GM19193 (cell line): Measurements from ENCODE around the gene ABHD2.

Source experiments
- POLR2A ChIP-seq: IDR thresholded peaks from 4 replicates; pipeline ENCODE4 v1.6.1; 2011; ENCODE audit not compliant: insufficient read depth, insufficient read length; ENCODE audit errors: extremely low read depth

The ABHD2 gene

DNA sequence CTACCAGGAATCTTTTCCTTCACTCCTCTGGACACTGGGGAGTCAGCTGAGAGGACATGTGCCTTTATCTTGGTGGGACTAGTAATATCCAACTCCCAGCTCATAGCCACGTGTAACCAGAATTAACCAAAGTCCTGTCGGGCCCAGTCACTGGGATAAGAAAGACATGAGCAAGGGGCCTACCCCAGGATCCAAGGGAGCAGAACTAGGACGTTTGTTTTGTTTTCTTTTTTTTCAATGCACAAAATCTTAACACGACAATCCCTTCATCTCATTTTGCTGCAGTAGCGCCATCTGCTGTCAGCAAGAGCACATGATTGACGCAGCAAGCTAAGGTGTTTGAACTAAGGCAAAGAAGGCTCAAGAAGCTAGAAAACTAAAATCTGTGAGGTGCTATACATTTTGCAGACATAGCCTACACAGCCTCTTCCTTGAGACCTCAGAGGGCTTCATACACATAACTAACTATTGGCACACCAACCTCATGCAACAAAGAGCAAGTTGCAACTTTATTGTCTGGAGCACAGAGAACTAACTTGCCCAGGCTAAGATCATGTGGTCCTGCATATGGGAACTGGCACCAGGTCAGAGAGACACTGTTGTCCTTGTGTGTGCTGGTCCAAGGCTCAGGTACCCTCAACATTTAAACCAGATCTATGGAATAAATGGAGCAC, 89.5 kb downstream of the ABHD2 start:
- no peak for TF ChIP-seq POLR2A

DNA sequence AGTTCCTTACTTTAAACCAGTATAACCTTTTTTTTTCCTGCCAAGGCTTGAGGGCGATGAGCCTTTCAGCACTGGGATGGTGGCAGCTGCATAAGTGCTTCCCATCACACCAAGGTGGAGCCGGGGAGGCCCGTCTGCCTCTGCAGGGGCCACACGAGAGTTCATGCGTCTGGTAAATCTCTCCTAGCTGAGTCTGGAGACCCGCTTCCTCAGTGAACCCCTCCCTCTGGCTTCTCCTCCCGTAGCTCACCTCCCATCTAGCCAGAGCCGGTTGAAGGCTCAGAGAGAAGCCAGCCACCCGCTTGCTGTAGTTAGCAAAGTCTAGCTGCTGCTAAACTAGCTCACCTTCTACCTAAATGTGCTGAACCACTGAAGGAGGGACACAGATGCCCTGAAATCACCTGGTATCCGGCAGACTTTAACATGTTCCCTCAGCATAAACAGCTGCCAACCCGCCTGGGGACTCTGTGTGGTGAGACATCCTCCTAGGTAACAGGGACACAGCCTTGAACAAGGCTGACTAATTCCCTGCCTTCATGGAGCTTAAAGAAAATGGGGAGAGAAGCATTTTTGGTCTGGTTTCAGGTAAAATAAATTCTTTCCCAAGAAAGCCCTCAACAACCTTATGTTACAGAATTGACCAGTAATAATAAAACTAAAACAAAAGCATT, 90.2 kb downstream of the ABHD2 start:
- no peak for TF ChIP-seq POLR2A

DNA sequence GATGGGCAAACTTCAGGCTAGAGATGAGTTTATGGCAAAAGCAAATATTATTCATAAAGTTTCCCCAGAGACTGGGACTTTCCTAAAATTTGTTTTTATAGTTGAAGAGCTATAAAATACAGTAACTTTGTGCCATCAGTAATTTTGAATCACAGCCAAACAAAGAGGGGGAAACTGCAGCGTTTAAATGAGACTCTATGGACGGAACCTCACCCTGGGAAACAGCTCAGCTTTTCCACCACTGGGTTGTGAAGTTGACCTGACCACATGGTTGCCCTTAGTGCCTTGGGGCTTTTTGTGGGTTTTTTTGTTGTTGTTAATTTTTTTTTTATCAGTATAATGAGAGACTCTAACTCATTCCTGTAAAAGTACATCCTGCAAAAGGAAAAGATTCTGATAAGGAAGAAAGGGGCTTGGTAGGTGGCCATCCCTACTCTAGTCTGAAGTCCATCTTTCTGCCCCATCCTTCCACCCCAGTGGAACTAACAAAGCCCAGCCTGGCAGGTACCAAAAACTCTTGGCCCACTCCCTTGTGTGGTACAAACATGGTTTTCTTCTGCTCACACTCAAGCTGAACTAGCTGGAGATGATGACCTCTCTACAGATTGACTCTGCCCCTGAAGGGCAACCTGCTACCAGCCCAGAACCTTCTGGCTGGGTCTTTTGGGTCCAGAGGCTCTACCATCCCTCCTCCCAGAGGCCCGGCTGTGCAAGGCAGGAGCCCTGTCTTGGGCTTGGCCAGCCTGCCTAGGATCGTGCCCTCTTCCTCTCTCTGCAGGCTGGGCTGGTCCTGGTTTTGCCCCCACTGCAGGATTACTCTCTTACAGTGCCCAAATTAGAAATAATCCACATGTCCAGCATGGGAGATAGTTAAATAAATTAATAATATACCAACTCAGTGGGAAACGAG, 92.0 kb downstream of the ABHD2 start:
- TF ChIP-seq POLR2A: no peak

DNA sequence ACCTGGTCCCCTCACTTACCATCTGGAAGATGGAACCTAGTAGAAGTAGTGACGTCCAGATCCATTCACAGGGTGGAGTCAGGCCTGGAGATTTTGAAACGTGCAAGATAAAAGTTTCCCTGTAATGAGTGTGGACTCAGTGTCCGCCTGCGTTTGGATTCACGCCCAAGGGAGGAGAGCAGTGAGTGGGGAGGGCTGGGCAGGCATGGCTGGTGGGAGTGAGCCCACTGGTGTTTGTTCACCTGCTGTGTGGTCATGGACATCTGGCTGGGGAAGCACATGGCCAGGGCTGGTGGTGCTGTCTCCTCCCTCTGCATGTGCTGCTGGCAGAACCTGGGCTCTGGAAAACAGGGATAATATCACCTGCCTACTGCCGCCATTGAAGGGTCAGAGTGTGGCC, 96.1 kb downstream of the ABHD2 start:
- no peak for TF ChIP-seq POLR2A

DNA sequence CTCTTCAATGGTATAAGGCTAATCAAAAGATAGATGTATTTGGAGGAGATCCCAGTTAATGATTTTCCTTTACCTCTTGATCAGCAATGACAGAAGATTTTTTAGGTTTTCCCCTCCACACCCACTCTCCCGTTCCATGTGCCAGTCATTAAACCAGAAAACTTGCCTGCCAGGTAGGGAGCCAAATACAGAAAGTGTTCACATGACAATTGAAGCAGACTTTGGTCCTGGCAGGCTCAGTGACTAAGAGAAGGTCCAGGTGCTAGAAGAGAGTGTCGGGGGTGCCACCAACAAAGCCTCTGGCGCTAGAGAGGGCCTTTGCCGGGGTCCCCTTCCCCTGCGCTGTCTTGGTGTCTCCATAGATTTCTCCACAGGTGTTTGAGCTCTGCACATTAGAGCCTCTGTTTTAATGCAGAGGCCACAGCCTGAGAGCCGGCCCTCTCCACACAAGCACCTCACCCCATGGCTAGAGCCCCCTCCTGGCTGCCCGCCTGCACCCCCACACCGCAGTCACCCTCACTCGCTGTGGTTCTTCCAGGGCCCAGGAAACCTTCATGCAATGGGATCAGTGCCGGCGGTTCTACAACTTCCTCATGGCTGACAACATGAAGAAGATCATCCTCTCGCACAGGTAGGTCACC, 96.8 kb downstream of the ABHD2 start:
- TF ChIP-seq POLR2A: no peak

DNA sequence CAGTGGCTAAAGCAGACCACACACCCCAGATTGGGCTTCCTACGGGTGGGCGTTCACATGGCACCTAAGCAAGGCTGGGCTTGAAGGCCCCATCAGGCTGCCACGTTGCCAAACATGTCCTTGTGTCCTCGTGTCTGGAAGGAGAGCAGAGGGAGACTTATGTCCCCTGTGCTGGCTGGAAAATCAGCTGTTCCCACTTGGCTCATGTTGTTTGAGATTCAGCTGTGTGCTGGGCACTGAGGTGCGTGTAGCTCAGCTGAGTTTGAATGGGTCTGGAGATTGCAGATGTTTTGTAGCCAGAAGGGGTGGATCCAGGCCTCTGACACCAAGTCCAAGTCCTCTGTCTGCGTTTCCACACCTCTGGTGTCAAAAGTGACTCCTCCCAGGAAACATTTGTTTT, 98.5 kb downstream of the ABHD2 start:
- TF ChIP-seq POLR2A: no peak

DNA sequence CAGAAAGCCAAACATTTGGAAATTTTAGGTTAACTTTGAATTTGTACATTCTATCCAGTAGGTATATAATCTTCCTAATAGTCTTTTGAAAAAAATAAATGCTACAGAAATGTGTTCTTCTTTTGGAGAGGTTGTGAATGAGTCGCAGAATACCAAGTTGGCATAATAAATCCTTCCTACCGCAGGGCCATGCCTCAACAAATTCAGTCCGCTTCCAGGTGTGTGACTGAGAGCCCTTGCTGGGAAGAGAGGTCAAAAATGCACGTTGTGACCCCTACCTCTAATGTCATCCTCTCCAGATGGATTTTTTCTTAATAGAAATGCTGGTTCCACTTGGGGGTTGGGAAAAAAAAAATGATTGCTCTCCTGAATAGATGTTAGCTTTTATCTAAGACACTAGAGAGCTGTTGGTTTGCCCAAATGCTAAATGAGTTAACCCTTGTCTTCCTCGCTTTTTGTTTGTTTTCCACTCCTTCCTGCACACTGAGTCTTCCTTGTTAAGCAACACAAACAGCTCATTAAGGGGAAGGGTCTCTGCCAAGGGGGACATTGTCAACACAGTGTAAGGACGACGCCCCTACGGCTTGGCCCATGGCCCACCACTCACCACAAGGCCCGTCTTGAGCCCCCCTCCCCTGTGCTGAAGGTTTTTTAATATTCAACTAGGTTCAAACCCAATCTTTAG, 99.2 kb downstream of the ABHD2 start:
- TF ChIP-seq POLR2A: no peak

DNA sequence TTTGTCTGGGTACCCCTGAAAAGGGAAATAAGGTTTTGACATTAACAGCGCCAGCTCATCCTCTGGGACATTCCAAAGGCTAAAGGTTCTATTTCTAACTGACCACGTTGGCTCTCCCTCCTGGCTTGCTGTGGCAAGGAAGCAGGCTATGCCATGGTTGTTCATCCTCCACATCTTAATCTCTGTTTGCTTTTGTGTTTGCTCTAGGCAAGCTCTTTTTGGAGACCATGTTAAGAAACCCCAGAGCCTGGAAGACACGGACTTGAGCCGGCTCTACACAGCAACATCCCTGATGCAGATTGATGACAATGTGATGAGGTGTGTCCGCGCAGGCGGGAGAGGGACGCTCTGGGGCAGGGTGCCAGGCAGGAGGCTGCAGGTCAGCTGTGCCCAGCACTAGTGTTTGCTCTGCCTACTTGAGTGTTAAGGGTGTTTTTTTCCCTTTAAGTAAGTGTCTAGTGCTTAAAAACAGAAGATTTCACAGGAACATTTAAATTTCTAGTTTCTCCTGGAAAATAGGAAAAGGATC, 99.8 kb downstream of the ABHD2 start:
- no peak for TF ChIP-seq POLR2A

DNA sequence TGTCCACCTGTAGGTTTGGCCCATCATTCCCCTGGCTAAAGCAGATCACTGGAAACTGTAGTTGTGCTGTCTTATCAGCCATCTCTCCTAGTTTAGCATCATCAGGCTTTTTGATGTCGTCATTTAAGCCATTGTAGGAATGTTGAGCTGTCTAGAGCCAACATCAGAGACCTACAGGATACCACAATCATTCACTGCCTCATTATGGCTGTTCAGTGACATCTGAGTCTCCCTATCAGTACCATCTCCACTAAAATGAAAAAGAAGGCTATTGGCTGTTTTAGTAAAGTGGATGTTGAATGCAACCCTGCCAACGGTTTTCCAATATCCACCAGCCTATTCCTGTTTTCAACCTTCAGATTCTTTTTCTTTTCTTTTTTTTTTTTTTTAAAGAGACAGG, 103.9 kb downstream of the ABHD2 start:
- TF ChIP-seq POLR2A: no peak

DNA sequence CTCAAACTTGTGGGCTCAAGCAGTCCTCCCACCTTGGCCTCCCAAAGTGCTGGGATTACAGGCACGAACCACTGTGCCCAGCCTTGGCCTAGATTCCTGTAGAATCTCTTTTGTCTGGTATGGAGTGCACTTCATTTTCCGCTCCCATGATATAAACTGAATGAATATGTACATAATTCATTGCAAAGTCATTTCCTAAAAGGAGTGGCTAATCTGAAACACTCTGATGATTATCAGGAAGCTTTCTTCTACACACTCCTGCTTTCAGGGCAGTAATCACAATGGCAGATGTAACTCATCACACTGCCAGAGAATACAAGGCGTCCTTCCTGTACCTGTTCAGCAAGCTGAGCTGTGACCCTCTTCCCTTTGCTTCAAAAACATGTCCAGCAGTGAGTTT, 104.5 kb downstream of the ABHD2 start:
- no peak for TF ChIP-seq POLR2A

DNA sequence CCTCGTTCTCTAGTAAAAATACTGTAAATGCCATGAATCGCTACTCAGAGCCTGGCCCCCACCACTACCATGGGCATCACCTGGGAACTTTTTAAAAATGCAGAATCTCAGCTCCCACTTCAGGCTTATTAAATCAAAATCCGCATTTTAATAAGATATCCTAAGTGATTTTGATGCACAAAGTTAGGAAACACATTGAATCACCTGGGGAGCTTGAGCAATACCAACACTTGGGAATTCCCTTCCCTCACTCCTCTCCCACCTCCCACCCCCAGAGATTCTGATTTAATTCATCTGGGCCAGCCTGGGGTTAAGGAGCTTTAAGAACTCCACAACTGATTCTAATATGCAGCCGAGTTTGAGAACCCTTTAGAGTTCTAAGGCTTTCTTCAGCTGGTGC, 106.4 kb downstream of the ABHD2 start:
- TF ChIP-seq POLR2A: no peak

DNA sequence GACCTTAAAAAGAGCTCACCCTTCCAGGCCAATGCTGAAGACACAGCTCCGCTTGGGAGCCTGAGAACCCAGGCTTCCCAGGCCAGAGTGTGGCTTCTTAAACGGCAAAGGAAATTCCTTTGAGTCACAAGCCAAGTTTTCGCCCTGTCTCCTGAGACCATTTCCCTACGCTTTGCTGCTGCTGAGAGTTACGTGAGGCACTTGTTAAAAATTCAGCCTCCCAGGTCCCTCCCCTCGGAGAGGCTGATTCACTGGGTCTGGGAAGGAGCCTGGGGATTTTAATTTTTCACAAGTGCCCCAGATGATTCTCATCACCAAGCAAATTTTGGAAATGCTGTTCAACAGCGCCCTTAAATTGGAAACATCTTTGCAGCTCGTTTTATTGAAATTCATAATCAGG, 107.6 kb downstream of the ABHD2 start:
- no peak for TF ChIP-seq POLR2A

DNA sequence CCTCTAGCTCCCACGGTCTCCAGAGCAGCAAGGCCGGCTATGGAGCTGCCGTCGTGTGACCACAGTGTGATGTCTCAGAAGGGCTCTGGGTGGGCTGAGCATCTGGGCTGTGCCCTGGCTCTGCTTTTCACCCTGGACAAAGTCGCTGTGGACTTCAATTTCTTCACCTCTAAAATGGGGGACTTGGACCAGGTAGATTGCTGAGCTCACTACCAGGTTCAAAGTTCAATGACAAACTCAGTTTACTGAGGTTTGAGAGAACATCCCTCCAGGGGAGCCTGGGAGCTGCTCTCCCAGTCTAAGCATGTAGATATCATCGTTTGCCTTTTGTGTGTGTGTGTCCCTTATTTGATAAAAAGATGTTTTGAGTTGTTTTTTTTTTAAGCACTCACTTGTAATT, 108.0 kb downstream of the ABHD2 start:
- TF ChIP-seq POLR2A: no peak

DNA sequence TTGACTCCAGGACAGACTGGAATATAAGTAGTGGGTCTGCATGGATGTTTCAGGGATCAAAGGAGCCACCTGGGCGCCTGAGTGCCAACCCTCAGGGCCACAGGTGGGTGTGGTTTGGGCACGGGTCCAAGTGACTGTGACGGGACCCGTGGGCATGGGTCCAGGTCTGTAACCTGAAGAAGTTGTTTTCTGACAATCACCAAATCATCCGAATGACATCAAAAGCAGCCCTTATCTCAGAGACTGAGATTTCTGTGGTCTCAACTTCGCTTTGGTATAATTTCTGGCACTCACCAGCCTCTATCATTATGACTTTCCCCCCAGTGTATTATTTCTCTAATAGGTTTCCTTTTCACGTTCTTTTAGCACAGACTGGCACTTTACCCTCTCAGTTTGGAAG, 108.7 kb downstream of the ABHD2 start:
- no peak for TF ChIP-seq POLR2A
